HG03135 (cell line): Measurements from ENCODE around the gene RBM47.
"Not testable (repeated sequence)": the region's sequence is repeated elsewhere in the genome, so short reads cannot be mapped to it uniquely, and the experiment has no call there.

ENCODE experiments used
- ATAC-seq: cut with Tn5 transposase; IDR thresholded peaks from one replicate; pipeline ENCODE4 v1.9.1; 2021; ENCODE audit warnings: mild to moderate bottlenecking, moderate library complexity; ENCODE audit not compliant: unreplicated experiment

Gene RBM47

DNA sequence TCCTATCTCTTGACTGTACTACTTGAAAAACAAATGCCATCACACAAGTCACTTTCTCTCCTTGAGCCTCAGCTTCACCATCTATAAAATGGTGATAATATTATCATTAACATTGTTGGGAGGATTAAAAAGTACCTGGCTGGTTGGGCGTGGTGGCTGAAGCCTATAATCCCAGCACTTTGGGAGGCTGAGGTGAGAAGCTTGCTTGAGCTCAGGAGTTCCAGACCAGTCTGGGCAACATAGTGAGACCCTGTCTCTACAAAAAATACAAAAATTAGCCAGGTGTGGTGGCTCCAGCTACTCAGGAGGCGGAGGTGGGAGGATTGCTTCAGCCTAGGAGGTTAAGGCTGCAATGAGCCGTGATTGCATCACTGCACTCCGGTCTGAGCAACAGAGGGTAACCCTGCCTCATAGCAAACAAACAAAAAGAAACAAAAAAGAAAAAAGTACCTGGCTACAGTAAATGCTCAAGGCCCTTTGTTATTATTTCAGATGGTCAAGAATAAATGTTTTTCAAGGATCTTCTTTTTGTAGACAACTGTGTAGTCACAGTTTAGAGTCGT, 174.2 kb downstream of the RBM47 start:
- ATAC-seq = no peak

DNA sequence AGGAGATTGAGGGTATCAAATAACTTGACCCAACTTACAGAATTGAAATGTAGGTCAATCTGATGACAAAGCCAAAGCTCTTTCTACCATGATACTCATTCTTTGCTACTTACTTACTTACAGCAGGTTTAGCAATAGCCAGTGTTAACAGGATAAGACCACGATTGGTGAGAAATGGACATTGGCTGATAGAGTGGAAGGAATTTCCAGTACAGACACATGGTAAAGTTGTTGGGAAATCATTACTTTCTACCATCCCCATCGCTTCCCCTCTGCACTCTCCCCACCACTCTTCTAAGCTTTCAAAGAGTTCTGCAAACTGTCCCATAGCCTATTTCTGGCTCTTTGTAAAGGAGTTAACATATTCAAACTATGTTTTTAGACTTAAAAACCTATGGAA, 174.8 kb downstream of the RBM47 start:
- no peak for ATAC-seq

DNA sequence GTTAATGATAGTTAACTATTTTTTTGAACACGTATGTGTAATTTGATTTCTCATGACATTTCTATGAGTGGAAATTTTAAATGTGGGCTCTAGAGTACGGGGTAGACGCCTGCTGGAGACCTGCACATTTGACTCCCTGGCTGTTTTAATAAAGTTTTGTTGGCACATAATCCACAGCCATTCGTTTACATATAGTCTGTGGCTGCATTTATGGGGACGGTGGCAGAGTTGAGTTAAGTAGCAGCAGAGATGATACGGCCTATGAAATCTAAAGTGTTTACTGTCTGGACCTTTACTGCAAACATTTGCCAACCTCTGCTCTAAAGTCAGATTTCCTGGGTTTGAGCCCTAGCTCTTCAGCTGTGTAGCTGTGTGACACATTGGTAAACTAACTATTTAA, 175.8 kb downstream of the RBM47 start:
- no peak for ATAC-seq

DNA sequence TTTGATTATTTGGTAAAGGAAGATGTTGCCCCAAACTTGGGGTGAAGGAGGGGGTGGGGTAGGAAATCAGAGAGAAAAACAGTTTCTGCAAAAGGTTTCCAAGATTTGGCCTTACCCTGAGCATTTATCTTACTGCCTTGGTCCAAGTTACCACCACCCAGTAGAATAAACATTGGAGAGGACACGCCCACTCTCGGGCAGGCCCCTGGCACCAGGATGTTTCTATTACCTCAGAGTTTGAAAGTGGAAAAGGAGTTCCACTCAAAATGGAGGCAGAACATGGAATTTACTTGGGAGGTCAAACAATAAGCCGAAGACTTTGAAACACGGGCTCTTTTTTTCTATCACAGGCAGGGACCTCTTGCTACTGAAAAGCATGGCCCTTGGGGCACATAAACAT, 180.8 kb downstream of the RBM47 start:
- no peak for ATAC-seq

DNA sequence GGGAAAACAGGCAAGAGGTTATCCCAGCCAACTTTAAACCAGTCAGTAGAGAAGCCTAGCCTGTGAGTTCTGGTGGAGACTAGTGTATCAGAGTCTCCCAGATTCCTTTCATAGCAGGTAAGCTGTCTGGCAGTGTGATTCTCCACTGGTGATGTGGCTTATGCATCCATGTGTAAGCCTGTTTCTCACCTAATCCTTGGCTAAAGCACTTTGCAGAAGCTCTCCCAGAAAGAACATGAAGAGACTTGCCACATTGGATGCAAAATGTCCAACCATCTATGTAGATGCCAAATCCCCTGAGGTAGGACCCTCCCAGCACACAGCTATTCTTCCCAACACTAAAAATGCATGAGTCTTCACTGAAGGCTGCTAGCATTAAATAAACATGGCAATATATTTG, 182.8 kb downstream of the RBM47 start:
- ATAC-seq = no peak

DNA sequence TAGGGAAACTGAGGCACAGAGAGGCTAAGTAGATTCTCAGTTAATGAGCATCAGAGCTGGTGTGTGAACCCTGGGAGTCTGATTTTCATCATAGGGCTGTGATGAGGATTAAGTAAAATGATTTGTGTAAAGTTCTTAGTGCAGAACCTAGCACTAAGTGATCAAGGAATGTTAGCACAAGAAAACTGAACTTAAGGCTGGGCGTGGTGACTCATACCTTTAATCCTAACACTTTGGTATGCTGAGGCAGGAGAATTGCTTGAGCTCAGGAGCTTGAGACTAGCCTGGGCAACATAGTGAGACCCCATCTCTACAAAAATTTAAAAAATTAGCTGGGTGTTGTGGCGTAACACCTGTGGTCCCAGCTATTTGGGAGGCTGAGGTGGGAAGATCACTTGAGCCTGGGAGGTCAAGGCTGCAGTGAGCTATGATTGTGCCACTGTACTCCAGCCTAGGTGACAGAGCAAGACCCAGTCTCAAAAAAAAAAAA, 183.4 kb downstream of the RBM47 start:
- not testable (repeated sequence) for ATAC-seq

DNA sequence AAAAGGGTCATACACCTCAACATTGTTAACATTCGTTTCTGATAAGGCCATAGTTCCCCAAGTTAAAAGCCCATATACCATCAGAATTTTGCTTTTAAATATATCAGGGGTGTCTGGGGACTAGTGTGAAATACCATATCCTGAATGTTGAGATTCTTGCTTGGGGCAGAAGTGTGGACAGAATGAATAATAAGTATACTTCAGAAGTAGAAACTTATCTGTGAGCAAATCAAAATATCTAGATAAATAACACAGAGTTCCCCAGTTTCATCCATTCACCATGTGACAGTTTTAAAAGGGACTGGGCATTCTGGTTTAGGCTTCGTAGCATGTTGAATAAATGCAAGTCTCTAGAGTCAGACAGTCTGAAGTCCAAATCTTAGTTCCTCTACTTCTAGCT, 184.0 kb downstream of the RBM47 start:
- no peak for ATAC-seq

DNA sequence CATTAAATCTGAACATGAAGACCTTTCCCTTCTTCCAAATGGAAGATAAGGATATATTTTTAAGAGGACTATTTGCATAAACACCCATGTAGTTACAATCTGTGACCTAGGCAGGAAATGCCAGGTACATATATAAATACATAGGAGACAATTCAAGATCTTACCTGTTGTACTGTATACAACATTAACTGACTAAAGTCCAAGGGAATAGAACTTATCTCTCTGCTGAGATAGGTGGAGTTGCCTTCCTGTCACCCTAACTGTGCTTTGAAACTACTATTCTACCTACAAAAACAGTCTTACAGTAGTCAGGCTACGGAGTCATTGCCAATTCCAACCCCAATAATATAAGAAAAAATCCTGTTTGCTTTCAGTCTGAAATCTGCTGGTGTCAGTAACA, 188.2 kb downstream of the RBM47 start:
- no peak for ATAC-seq

DNA sequence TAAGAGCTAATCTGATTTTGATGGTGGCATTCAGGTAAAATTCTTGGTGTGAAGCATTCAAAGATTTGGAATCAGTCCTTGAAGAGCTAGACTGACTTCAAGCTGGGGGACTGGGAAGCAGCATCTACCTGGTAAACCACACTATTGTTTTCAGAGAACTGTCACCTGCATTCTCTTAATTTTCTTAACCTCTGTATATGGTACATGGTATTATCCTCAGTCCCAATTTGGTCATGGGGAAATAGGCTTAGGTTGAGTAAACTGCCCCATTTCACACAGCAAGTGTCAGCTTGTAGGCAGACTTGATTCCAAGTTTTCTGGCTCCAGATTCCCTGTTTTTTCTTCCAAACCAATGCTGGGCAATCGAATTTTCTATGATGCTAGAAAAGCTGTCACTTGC, 190.1 kb downstream of the RBM47 start:
- ATAC-seq = no peak

DNA sequence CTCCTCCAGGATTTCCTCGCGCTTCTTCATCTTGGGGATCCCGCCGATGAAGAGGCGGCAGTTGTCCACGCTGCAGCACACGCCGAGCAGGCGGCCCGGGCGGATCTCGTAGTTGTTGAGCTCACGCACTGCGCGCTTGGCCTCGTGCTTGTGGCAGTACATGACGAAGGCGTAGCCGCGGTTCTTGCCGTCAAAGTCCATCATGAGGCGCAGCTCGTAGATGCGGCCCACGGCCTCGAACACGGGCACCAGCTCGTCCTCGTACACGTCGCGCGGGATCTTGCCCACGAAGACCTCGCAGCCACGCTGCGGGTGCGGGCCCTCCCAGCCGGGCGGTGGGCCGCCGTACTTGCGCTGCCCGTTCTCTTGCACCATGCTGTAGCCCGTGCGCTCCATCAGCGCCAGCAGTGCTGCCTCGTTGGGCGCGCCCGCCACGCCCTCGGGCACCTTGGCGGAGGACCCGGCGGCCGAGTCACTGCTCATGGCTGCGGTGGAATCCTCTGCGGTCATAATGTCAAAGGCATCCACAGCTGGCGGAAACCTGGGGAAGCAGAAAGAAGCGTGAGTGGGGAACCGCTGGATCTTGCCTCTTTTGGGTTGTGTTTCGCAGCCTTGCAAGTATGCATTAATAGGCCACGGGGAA, 191.2 kb downstream of the RBM47 start:
- ATAC-seq = no peak

DNA sequence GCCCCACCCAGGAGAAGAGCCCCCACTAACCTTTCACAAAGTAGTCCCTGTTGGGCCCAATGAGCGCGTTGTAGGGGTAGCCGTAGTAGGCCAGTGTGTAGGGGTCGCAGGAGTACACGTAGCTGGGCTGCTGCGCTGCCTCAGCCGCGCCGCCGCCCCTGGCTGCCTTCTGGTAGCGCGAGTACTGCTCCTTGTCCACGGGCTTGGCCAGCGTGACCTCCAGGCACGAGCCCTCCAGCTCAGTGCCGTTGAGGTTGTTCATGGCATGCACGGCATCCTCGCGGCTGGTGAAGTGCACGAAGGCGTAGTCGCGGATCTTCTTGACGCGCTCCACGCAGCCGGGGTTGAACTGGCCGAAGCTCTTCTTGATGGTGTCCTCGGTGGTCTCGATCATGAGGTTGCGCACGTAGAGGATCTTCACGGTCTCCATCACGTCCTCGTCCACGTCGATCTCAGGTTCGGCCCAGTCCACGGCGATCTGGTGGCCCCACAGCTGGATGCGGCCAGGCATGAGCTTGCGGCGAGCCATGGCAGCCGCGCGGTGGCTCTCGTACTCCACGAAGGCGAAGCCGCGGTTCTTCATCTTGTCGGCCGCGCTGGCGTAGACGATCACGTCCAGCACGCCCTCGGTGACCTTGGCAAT, 191.8 kb downstream of the RBM47 start:
- no peak for ATAC-seq

DNA sequence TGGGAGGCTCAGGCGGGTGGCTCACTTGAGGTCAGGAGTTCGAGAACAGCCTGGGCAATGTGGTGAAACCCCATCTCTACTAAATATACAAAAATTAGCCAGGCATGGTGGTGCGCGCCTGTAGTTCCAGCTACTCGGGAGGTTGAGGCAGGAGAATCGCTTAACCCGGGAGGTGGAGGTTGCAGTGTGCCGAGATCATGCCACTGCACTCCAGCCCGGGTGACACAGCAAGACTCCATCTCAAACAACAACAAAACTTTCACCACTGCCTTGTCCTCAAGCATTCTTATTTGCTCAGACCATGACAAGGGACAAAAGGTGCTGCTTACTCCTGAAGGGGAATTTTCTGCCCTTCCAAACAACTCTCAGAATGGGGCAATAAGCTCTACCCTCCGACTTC, 194.4 kb downstream of the RBM47 start:
- not testable (repeated sequence) for ATAC-seq

DNA sequence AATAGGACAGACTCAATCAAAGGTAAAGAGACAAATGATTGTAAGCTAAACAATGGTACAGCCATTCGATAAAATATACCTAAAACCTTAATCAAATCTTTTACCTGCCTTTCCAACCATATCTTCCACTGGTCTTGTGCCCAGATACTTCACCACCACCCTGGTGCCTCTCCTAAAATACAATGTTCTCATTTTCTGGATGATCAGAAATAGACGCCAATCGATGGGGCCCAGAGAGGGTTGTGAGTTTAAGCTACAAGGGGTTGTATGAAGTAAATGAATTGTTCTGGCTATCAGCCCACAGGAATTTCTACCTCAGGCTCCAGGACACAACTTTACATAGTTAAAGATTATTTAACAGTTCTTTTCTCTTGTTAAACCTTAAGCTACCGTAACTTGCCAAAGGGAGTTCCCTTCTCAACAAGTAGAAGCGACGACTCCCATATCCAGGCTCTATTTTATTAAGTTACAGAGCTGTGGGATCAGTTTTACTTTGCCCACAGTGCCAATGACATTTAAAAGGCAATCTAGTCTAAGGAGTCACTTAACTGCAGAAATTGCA, 195.5 kb downstream of the RBM47 start:
- ATAC-seq = no peak

DNA sequence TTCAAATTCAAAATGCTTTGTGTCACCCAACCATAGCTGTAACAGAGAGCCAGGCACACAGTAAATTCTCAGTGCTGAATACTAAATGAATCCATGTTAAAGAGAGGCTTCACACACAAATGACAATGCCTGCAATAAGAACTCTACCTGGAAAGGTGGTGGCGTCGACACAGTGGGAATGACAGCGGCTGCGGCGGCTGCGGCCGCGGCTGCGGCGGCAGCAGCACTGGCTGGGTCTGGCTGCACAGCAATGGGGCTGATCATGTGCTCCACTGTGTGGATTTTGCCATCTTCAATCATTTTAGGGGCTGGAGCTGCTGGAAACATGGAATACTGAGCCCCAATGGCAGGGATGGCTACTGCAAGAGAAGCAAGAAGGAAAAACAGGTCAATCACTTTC, 197.2 kb downstream of the RBM47 start:
- no peak for ATAC-seq

DNA sequence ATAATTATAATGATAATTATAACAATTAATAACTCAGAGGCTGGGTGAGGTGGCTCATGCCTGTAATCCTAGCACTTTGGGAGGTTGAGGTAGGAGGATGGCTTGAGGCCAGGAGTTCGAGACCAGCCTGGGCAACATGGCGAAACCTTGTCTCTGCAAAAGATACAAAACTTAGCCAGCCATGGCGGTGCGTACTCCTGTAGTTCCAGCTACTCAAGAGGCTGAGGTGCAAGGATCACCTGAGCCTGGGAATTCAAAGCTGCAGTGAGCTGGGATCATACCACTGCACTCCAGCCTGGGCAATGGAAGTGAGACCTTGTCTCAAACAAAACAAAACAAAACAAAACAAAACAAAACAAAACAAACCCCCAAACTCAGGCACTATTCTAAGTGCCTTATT, 201.8 kb downstream of the RBM47 start:
- not testable (repeated sequence) for ATAC-seq

DNA sequence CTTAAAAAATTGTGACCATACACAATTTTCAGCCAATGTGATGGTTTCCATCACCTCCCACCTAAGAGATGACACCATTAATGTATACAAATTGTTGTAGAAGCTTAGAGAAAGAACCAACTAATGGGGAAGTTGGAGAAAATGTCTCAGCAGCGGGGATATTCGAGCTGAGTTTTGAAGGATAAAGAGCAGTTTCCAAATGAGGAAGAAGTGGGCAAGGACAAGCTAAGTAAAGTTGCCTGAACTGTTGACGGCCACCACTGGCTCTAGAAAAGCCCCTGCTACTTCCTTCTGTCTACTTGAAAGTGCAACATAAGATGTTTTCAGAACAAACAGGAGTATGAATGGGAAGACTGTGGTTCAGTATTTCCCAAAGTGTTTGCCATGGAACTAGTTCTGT, 202.5 kb downstream of the RBM47 start:
- no peak for ATAC-seq

DNA sequence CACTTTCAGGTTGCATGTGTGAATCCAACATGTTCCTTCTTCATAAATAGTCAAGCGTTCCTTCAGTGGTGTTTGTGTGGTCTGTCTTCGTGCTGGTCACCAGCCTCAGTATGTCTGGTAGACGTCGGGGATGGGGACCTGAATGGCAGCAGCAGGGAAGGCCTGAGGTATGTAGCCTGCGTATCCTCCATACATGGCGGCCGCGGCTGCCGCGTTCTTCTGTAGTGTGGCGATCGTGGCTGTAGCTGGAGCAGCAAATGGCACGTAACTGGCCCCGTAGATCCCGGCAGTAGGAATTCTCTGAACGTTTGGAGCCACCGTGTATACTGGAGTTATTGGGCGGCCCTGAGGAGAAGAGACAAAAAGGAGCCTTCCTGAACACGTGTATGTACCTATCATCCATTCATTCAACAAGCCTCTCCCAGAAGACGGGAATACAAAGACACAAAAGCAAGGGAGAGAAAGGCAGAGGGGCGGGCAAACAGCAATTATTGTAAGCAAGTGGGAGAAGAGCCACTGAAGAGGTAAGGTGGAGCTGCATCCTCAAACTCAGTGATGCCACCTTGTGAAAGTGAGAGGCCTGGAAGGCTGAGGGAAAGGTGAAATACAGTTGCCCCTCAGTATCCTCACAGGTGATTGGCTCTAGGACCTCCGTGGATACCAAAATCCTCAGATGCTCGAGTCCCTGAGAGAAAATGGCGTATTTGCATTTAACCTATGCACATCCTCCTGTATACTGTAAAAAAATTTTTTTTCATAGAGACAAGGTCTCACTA, 203.7 kb downstream of the RBM47 start:
- ATAC-seq = no peak

DNA sequence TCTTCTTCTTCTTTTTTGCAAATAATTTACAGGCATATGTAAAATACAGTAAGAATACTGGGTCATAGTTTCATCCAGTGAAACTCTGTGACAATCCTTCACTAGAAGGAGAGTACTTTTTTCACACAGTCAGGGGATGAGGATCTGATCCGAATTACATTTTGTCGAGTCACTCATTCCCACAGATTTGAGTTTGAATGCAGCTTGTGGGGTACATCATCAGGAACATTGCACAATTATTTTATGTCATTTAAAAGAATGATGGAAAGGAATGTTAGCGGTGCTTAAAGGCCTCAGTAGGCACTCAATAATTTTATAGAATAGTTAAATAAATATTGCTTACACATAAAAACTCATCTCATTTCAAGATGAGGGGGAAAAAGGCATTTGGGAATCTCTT, 205.9 kb downstream of the RBM47 start:
- no peak for ATAC-seq

DNA sequence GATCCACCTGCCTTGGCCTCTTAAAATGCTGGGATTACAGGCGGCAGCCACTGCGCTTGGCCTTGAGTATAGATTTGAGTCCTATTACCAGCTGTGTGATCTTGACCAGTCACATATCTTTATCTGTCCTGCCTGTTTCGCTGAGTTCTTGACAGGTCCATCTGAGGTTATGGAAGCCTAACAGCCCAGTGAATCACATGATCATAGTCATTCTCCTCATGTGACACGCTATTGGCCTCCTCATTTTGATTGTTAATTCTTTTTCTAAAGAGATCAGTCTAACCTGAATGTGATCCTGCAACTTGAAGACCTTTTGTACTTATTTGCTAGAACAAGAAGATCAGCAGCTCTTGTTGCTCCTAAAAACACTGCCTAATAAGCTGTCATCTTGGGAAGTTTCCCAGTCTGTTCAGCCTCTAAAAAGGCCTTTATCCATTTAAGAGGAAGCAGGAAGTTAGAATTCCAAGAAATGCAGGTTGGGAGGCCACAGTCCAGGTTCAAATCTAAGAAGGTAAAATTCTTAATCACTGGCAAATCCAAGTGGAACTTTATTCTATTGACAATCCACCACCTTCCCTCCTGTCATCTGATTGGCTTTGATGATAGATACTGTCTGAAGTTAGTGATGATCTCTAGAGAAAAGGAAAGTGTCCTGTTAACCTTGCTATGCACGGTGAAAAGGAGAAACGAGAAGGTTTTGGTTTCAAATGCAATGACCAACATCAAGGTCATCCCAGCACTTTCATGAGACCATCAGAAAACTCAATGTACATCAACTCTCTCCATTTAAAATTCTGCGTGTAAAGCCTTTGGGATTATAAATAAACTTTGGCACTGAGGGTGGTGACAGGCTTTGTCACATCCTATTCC, 207.6 kb downstream of the RBM47 start:
- no peak for ATAC-seq

DNA sequence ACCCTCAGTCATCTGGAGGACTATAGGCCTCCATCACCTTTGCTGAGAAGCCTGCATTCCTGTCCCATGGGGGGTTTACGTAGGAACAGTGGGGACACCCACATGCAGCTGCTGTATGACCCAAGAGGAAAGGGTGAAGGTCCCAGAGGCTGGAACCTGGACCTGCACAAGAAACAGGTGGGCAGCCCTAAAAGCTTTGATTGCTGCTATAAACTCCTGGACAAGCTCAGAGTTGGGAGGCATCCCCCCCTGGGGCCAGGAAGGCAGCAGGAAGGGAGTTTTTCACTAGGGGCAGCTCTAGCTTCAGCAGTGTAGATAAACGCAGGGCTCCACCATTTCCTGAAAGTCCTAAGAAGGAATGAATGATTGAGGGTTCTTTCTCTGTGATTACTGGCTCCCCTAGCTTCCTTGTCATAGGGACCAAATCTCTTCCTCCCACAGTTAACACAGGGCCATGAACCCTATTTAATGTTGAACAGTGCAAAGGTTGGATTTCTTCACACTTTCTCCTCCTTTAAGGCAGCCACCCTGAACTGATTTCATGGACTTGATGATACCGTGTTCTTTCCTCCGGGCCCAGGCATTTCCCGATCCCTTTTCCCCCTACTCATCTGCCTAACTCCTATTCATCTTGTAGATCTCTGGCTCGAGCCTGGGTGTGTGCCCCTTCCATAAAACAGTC, 210.3 kb downstream of the RBM47 start:
- ATAC-seq = no peak
